ENCODE results near the gene ACAN.

The ACAN gene

DNA sequence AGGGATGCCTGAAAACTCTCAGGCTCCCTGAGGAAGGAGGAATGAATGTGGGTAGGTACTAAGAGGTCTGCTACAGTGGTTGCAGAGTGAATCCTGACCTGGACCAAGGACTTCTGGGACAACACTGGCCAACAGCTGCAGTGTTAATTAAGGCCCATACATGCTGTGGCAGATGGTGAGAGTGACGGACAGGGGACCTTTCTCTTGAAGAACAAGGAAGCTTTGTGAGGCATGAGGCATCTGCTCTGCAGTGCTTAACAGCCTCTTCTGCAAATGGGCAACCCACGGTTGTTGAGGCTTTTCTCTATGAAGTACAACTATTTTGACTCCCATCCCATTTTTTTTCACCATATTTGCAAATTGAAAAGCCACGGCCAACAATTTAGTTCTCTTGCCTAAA lies 26.6 kb upstream of the ACAN start:
- Histone ChIP-seq H3K27ac (no peak overlapping the region), H3K36me3 (ENCODE audit: insufficient read depth, low read length) (no peaks in the 10 kb centered on the region), H3K9me3 (ENCODE audit: low read depth, low read length) (no peaks in the 10 kb centered on the region), H3K4me3 (no peak overlapping the region), H3K9ac (ENCODE audit: insufficient read length) (no peak overlapping the region)
- DNase-seq (ENCODE audit: low read depth, low spot score) = no peak
- TF ChIP-seq POLR2AphosphoS5 (IDR thresholded peaks at IDR 0.05; ENCODE audit: borderline replicate concordance, low read depth, low read length) (no peak), FOXP2 (optimal IDR thresholded peaks at IDR 0.05; ENCODE audit: control extremely low read depth, extremely low read length, insufficient read depth) (no peak), EZH2 (IDR thresholded peaks at IDR 0.05) (no peak)

DNA sequence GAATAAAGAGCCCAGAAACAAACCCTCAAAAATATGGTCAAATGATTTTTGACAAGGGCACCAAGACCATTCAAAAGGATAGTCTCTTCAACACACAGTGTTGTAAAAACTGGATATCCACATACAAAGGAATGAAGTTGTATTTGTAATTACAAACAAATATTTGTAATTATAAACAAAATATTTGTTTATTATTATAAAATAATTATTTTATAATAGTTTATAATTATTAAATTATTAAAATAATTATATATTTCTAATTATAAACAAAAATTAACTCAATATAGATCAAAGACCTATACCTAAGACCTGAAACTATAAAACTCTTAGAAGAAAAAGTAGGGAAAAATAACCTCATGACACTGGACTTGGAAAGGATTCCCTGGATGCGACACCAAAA lies 23.3 kb upstream of the ACAN start:
- TF ChIP-seq FOXP2 (optimal IDR thresholded peaks at IDR 0.05; ENCODE audit: control extremely low read depth, extremely low read length, insufficient read depth) (no peak), POLR2AphosphoS5 (IDR thresholded peaks at IDR 0.05; ENCODE audit: borderline replicate concordance, low read depth, low read length) (no peak), EZH2 (IDR thresholded peaks at IDR 0.05) (no peak)
- H3K4me3 ChIP-seq = no peak overlapping the region
- no peak for DNase-seq (ENCODE audit: low read depth, low spot score)
- H3K36me3 ChIP-seq (ENCODE audit: insufficient read depth, low read length) = no peaks in the 10 kb centered on the region
- no peak overlapping the region for H3K27ac ChIP-seq
- no peaks in the 10 kb centered on the region for H3K9me3 ChIP-seq (ENCODE audit: low read depth, low read length)
- no peak overlapping the region for H3K9ac ChIP-seq (ENCODE audit: insufficient read length)

DNA sequence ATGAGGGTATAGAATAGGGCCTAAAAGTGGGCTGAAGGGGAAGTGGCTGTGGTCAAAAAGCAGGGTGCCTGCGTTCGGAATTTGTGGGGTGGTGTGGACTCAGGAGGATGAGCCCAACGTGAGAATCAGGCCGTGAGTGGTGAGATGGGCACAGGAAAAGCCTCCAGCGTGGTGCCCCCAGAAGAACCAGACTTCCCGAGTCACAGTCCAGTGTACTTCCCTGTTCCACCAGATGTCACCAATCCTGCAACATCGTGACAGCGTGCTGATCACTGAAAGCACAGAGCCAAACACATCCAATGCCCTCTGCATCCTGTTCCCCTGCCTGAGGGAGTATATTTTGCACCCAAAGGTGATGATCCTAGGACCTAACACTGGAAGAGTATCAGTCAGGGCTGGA lies 20.8 kb upstream of the ACAN start:
- Histone ChIP-seq H3K27ac (no peak overlapping the region), H3K4me3 (no peak overlapping the region), H3K9ac (ENCODE audit: insufficient read length) (no peak overlapping the region), H3K36me3 (ENCODE audit: insufficient read depth, low read length) (no peaks in the 10 kb centered on the region), H3K9me3 (ENCODE audit: low read depth, low read length) (no peaks in the 10 kb centered on the region)
- no peak for DNase-seq (ENCODE audit: low read depth, low spot score)
- TF ChIP-seq POLR2AphosphoS5 (IDR thresholded peaks at IDR 0.05; ENCODE audit: borderline replicate concordance, low read depth, low read length) (no peak), EZH2 (IDR thresholded peaks at IDR 0.05) (no peak), FOXP2 (optimal IDR thresholded peaks at IDR 0.05; ENCODE audit: control extremely low read depth, extremely low read length, insufficient read depth) (no peak)

DNA sequence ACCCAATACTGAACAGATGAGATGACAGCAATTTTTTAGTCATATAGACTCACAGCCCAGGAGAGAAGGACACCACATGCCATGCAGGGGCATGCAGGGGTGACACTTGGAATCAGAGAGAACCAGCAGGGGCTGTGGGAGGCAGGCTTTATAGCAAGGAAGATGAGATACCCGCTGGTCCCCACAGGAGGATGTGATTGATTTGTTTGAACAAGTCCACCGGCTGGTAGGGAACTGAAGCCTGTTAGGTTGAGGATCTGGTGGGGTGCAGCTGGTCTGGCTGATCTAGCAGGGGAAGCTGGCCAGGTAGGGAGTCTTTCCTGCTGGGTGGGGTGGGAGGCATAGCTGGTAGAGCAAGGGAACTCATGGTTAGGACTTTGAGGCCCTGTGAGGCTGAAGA lies 18.0 kb upstream of the ACAN start:
- TF ChIP-seq FOXP2 (optimal IDR thresholded peaks at IDR 0.05; ENCODE audit: control extremely low read depth, extremely low read length, insufficient read depth) (no peak), POLR2AphosphoS5 (IDR thresholded peaks at IDR 0.05; ENCODE audit: borderline replicate concordance, low read depth, low read length) (no peak), EZH2 (IDR thresholded peaks at IDR 0.05) (no peak)
- H3K27ac ChIP-seq = no peak overlapping the region
- no peak for DNase-seq (ENCODE audit: low read depth, low spot score)
- H3K9me3 ChIP-seq (ENCODE audit: low read depth, low read length) = no peaks in the 10 kb centered on the region
- H3K36me3 ChIP-seq (ENCODE audit: insufficient read depth, low read length) = no peaks in the 10 kb centered on the region
- no peak overlapping the region for H3K9ac ChIP-seq (ENCODE audit: insufficient read length)
- no peak overlapping the region for H3K4me3 ChIP-seq

GRCh38 chr15:88788036-88788435 lies 15.2 kb upstream of the ACAN start:
- no peak for TF ChIP-seq EZH2 (IDR thresholded peaks at IDR 0.05)
- TF ChIP-seq FOXP2 (optimal IDR thresholded peaks at IDR 0.05; ENCODE audit: control extremely low read depth, extremely low read length, insufficient read depth) = no peak
- no peak for TF ChIP-seq POLR2AphosphoS5 (IDR thresholded peaks at IDR 0.05; ENCODE audit: borderline replicate concordance, low read depth, low read length)
- no peak for DNase-seq (ENCODE audit: low read depth, low spot score)

DNA sequence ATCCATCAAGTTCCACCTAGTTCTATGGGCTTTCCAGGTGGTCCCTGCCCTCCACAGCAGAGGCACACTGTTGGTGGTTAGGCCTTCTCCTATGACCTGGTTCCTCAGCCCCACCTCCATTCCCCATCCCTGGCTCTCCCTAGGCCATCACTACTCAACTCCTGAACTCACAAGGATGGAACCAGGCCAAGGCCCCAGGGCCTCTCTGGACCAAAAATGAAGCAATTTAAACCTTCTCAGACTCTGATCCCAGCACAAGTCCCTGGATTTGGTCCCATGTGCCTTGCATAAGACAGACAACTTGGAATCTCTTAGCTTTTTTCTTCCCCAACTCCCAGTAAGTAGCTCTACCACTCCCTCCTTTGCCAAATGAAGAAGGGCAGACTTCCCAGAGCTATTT lies 14.4 kb upstream of the ACAN start:
- no peaks in the 10 kb centered on the region for H3K9me3 ChIP-seq (ENCODE audit: low read depth, low read length)
- DNase-seq (ENCODE audit: low read depth, low spot score) = no peak
- H3K36me3 ChIP-seq (ENCODE audit: insufficient read depth, low read length) = no peaks in the 10 kb centered on the region
- no peak overlapping the region for H3K4me3 ChIP-seq
- TF ChIP-seq POLR2AphosphoS5 (IDR thresholded peaks at IDR 0.05; ENCODE audit: borderline replicate concordance, low read depth, low read length) (no peak), FOXP2 (optimal IDR thresholded peaks at IDR 0.05; ENCODE audit: control extremely low read depth, extremely low read length, insufficient read depth) (no peak), EZH2 (IDR thresholded peaks at IDR 0.05) (no peak)
- H3K9ac ChIP-seq (ENCODE audit: insufficient read length) = no peak overlapping the region
- H3K27ac ChIP-seq = no peak overlapping the region

More at GRCh38 chr15:88788036-88788435, 15.2 kb upstream of the ACAN start:
- H3K9me3 ChIP-seq (ENCODE audit: low read depth, low read length) = no peaks in the 10 kb centered on the region
- no peak overlapping the region for H3K27ac ChIP-seq
- H3K36me3 ChIP-seq (ENCODE audit: insufficient read depth, low read length) = no peaks in the 10 kb centered on the region
- no peak overlapping the region for H3K9ac ChIP-seq (ENCODE audit: insufficient read length)
- no peak overlapping the region for H3K4me3 ChIP-seq

DNA sequence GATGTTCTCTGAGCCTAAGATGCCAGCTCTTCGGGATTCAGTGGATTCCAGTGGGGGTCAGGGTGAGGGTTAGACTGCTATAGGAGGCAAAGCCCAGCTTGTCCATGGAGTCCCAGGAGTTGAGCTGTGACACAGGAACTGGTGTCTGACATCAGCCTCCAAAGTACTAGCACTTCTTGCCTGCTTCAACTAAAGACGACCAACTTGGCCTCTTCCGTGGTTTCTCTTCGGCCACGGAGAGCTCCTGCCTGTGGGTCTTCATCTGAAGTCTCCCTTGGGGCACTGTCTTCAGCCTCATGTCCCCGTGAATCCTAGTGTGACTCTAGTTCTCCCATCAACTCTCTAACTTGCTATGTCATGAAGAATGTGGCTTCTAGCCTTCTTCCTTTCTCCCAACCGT lies 12.8 kb upstream of the ACAN start:
- no peak for DNase-seq (ENCODE audit: low read depth, low spot score)
- Histone ChIP-seq H3K9me3 (ENCODE audit: low read depth, low read length) (no peaks in the 10 kb centered on the region), H3K9ac (ENCODE audit: insufficient read length) (no peak overlapping the region), H3K27ac (no peak overlapping the region), H3K4me3 (no peak overlapping the region), H3K36me3 (ENCODE audit: insufficient read depth, low read length) (no peaks in the 10 kb centered on the region)
- TF ChIP-seq EZH2 (IDR thresholded peaks at IDR 0.05) (no peak), POLR2AphosphoS5 (IDR thresholded peaks at IDR 0.05; ENCODE audit: borderline replicate concordance, low read depth, low read length) (no peak), FOXP2 (optimal IDR thresholded peaks at IDR 0.05; ENCODE audit: control extremely low read depth, extremely low read length, insufficient read depth) (no peak)

DNA sequence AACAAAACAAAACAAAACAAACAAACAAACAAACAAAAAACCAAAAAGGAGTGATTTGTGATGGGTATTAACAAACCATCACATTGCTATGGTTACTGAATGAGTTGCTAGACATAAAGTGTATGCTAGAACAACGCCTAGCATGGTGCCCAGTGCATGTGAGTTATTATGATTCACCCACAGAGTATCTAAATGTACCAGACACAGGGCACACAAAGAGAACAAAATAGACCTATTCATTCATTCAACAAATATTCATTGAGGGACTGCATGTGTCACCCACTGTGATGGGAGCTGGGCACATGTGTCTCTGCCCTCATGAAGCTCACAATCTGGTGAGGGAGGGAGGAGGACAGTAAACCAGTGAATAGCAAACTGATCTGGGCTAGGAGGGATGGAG lies 11.6 kb upstream of the ACAN start:
- Histone ChIP-seq H3K27ac (no peak overlapping the region), H3K4me3 (no peak overlapping the region), H3K9ac (ENCODE audit: insufficient read length) (no peak overlapping the region), H3K9me3 (ENCODE audit: low read depth, low read length) (no peaks in the 10 kb centered on the region), H3K36me3 (ENCODE audit: insufficient read depth, low read length) (no peaks in the 10 kb centered on the region)
- TF ChIP-seq FOXP2 (optimal IDR thresholded peaks at IDR 0.05; ENCODE audit: control extremely low read depth, extremely low read length, insufficient read depth) (no peak), POLR2AphosphoS5 (IDR thresholded peaks at IDR 0.05; ENCODE audit: borderline replicate concordance, low read depth, low read length) (no peak), EZH2 (IDR thresholded peaks at IDR 0.05) (no peak)
- no peak for DNase-seq (ENCODE audit: low read depth, low spot score)

All from SK-N-MC (cell line).